Measurements from ENCODE around the gene SGMS1.

DNA sequence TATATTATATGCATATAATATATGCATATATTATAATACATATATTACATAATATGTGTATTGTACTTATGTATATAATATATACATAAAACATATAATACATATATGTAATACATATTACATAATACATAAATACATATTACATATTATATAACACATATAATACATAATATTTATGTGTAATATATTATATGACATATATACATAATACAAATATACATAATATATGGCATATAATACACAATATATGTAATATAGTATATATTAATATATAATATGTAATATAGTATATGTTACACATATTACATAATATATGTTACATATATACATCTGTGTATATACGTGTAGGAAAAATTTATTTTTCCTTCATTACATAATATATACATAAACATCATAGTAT is 63.4 kb downstream of the SGMS1 start:
- no peak for TF ChIP-seq POLR2A (IDR thresholded peaks at IDR 0.05; ENCODE audit: low read depth)
- TF ChIP-seq, protein P1, sequence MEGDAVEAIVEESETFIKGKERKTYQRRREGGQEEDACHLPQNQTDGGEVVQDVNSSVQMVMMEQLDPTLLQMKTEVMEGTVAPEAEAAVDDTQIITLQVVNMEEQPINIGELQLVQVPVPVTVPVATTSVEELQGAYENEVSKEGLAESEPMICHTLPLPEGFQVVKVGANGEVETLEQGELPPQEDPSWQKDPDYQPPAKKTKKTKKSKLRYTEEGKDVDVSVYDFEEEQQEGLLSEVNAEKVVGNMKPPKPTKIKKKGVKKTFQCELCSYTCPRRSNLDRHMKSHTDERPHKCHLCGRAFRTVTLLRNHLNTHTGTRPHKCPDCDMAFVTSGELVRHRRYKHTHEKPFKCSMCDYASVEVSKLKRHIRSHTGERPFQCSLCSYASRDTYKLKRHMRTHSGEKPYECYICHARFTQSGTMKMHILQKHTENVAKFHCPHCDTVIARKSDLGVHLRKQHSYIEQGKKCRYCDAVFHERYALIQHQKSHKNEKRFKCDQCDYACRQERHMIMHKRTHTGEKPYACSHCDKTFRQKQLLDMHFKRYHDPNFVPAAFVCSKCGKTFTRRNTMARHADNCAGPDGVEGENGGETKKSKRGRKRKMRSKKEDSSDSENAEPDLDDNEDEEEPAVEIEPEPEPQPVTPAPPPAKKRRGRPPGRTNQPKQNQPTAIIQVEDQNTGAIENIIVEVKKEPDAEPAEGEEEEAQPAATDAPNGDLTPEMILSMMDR (IDR thresholded peaks at IDR 0.05), result no peak
